ENCODE measurements around the gene SNAP25.

- TF ChIP-seq, protein P1, sequence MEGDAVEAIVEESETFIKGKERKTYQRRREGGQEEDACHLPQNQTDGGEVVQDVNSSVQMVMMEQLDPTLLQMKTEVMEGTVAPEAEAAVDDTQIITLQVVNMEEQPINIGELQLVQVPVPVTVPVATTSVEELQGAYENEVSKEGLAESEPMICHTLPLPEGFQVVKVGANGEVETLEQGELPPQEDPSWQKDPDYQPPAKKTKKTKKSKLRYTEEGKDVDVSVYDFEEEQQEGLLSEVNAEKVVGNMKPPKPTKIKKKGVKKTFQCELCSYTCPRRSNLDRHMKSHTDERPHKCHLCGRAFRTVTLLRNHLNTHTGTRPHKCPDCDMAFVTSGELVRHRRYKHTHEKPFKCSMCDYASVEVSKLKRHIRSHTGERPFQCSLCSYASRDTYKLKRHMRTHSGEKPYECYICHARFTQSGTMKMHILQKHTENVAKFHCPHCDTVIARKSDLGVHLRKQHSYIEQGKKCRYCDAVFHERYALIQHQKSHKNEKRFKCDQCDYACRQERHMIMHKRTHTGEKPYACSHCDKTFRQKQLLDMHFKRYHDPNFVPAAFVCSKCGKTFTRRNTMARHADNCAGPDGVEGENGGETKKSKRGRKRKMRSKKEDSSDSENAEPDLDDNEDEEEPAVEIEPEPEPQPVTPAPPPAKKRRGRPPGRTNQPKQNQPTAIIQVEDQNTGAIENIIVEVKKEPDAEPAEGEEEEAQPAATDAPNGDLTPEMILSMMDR (IDR thresholded peaks at IDR 0.05): no peak
- no peak for TF ChIP-seq POLR2A (IDR thresholded peaks at IDR 0.05)
Measured at GRCh38 chr20:10347086-10347880, 128.7 kb downstream of the SNAP25 start.
